ENCODE measurements around the gene GLP2R. TPM values are rescaled to one million over a fixed set of nuclear protein-coding genes. Genes with fewer than 3 reads are reported as not detected.

GLP2R gene
- total and polyA plus RNA-seq, 4 experiments from 2014 or later = not detected

DNA sequence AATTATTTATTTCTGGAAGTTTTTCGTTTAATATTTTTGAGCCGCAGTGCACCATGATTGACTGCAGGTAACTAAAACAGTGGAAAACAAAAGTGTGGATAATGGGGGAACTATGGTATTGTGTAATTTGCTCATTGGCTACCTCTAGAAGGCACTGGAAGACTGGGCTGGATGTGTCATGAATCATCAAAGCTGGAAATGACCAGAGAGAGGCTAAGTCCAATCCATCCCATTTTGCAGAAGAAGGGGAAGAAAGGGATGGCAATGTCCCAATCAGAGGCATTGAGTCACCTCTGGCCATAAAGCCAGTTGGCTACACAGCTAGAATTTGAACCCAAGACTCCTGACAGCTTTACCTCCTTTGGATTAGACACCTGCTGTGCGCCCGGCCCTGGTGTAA, 29.3 kb downstream of the GLP2R start:
- H3K9me3 Mint-ChIP-seq = peaks cover 0 to 19% (median 4%) of the 10 kb centered on the region in 8 donors
- H3K4me1 Mint-ChIP-seq = no peaks in the 10 kb centered on the region
- H3K4me1 ChIP-seq (ENCODE audit: insufficient read depth, low read length) = no peaks in the 10 kb centered on the region
- intact Hi-C loops (cut with micrococcal nuclease) = no loop called here
- ChIA-PET CTCF (ENCODE audit: partially characterized antibody) (no interaction called here), POLR2A (ENCODE audit: partially characterized antibody) (no interaction called here)
- H3K27ac Mint-ChIP-seq = no peak overlapping the region
- H3K27me3 Mint-ChIP-seq = peaks cover 3 to 11% of the 10 kb centered on the region in 2 donors
- H3K36me3 Mint-ChIP-seq = no peaks in the 10 kb centered on the region
- H3K36me3 ChIP-seq (ENCODE audit: insufficient read depth, low read length) = no peaks in the 10 kb centered on the region
- H3K4me3 Mint-ChIP-seq = no peak overlapping the region
- DNase-seq = no peak
- H3K4me3 ChIP-seq (ENCODE audit: low read length in 2 of 2) = no peak overlapping the region
- H3K27ac ChIP-seq (ENCODE audit: low read depth, low read length) = no peak overlapping the region
- H3K27me3 ChIP-seq (ENCODE audit: insufficient read depth, low read length) = no peaks in the 10 kb centered on the region
- H3K9me3 ChIP-seq (ENCODE audit: control insufficient read depth in 1 of 2, low read length in 2 of 2) = no peaks in the 10 kb centered on the region

DNA sequence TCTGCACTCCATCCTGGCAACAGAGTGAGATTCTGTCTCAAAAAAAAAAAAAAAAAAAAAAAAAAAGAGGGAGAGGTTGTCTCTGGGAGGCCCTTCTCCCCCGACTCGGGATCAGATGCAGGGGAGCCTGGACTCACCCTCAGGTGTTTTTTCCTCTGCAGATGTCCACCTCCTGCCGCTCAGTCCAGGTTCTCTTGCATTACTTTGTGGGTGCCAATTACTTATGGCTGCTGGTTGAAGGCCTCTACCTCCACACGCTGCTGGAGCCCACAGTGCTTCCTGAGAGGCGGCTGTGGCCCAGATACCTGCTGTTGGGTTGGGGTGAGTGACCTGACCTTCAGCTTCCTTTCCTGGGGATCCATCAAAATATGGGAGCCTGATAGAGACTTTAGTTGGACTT, 34.1 kb downstream of the GLP2R start:
- H3K36me3 ChIP-seq (ENCODE audit: insufficient read depth, low read length) = no peaks in the 10 kb centered on the region
- intact Hi-C loops (cut with micrococcal nuclease) = no loop called here
- POLR2A ChIA-PET (ENCODE audit: partially characterized antibody) = no interaction called here

DNA sequence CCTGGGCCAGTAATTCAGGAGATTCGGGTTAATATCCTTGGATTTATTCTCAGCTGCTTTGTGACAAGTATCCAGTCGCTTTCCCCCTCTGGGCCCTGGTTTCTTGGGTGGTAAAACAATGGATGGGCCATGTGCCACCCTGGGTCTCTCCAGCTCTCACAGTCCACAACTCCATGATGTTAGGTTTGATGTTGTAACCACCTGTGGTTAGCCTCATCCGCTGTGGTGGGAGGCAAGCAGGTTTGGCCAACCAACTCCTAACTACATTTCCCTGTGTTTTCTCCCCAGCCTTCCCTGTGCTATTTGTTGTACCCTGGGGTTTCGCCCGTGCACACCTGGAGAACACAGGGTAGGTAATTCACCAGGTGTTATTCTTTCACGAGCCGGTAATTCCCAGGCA, 35.1 kb downstream of the GLP2R start:
- Histone ChIP-seq H3K4me3 (ENCODE audit: low read length in 2 of 2) (no peak overlapping the region), H3K36me3 (ENCODE audit: insufficient read depth, low read length) (no peaks in the 10 kb centered on the region), H3K27me3 (ENCODE audit: insufficient read depth, low read length) (no peaks in the 10 kb centered on the region), H3K4me1 (ENCODE audit: insufficient read depth, low read length) (no peaks in the 10 kb centered on the region), H3K9me3 (ENCODE audit: control insufficient read depth in 1 of 2, low read length in 2 of 2) (no peaks in the 10 kb centered on the region), H3K27ac (ENCODE audit: low read depth, low read length) (no peak overlapping the region)
- no peak for DNase-seq
- no peak overlapping the region for H3K27ac Mint-ChIP-seq
- ChIA-PET POLR2A (ENCODE audit: partially characterized antibody) (no interaction called here), CTCF (ENCODE audit: partially characterized antibody) (no interaction called here)
- H3K36me3 Mint-ChIP-seq = no peaks in the 10 kb centered on the region
- peaks cover 0 to 8% of the 10 kb centered on the region in 2 donors for H3K27me3 Mint-ChIP-seq
- peaks cover 2 to 35% (median 18%) of the 10 kb centered on the region in 8 donors for H3K9me3 Mint-ChIP-seq
- no peak overlapping the region for H3K4me3 Mint-ChIP-seq
- H3K4me1 Mint-ChIP-seq = no peaks in the 10 kb centered on the region
- intact Hi-C loops (cut with micrococcal nuclease) = no loop called here

More for the DNA sequence above, 34.1 kb downstream of the GLP2R start:
- H3K9me3 ChIP-seq (ENCODE audit: control insufficient read depth in 1 of 2, low read length in 2 of 2) = no peaks in the 10 kb centered on the region
- no peaks in the 10 kb centered on the region for H3K36me3 Mint-ChIP-seq
- no peak overlapping the region for H3K27ac Mint-ChIP-seq
- peaks cover 2 to 31% (median 16%) of the 10 kb centered on the region in 8 donors for H3K9me3 Mint-ChIP-seq
- H3K4me3 Mint-ChIP-seq = peak overlapping the region in 1 of 8 donors; percentile 24
- no peak for DNase-seq
- CTCF ChIA-PET (ENCODE audit: partially characterized antibody) = interaction anchor here (0.9 kb wide), 1 partner anchor 10 kb away, joined by 4 read pairs; no protein-coding TSS in a partner anchor
- peaks cover 3 to 6% of the 10 kb centered on the region in 2 donors for H3K27me3 Mint-ChIP-seq
- H3K27me3 ChIP-seq (ENCODE audit: insufficient read depth, low read length) = no peaks in the 10 kb centered on the region
- no peak overlapping the region for H3K27ac ChIP-seq (ENCODE audit: low read depth, low read length)
- no peaks in the 10 kb centered on the region for H3K4me1 Mint-ChIP-seq
- H3K4me1 ChIP-seq (ENCODE audit: insufficient read depth, low read length) = no peaks in the 10 kb centered on the region
- no peak overlapping the region for H3K4me3 ChIP-seq (ENCODE audit: low read length in 2 of 2)

DNA sequence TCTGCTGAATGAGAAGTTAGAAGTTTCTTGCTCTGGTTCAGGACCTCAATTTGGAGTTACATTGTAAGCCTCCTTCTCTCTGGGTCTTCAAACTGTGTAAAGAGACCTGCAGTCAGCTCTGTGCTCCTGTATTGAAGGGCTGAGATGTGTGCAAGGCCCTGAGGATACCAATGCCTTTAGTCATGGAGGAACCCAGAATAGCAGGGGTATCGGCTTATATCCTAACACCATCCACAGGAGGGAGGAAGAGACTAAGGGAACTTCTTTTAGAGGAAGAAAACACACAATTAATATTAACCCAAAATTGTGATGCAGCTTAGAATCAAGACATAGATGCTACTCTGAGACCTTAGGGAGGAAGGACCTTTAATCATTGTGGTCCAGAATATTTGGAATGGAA, 36.5 kb downstream of the GLP2R start:
- H3K9me3 ChIP-seq (ENCODE audit: control insufficient read depth in 1 of 2, low read length in 2 of 2) = no peaks in the 10 kb centered on the region
- POLR2A ChIA-PET (ENCODE audit: partially characterized antibody) = no interaction called here
- no peaks in the 10 kb centered on the region for H3K4me1 ChIP-seq (ENCODE audit: insufficient read depth, low read length)
- no peak overlapping the region for H3K4me3 Mint-ChIP-seq
- H3K36me3 ChIP-seq (ENCODE audit: insufficient read depth, low read length) = no peaks in the 10 kb centered on the region
- no peaks in the 10 kb centered on the region for H3K4me1 Mint-ChIP-seq
- H3K9me3 Mint-ChIP-seq = peaks cover 2 to 35% (median 16%) of the 10 kb centered on the region in 8 donors
- H3K27ac Mint-ChIP-seq = no peak overlapping the region
- no peak for DNase-seq
- intact Hi-C loops (cut with micrococcal nuclease) = no loop called here
- no peak overlapping the region for H3K27ac ChIP-seq (ENCODE audit: low read depth, low read length)
- CTCF ChIA-PET (ENCODE audit: partially characterized antibody) = no interaction called here
- no peak overlapping the region for H3K4me3 ChIP-seq (ENCODE audit: low read length in 2 of 2)
- no peaks in the 10 kb centered on the region for H3K27me3 ChIP-seq (ENCODE audit: insufficient read depth, low read length)
- H3K36me3 Mint-ChIP-seq = no peaks in the 10 kb centered on the region
- peaks cover 0 to 7% of the 10 kb centered on the region in 2 donors for H3K27me3 Mint-ChIP-seq

DNA sequence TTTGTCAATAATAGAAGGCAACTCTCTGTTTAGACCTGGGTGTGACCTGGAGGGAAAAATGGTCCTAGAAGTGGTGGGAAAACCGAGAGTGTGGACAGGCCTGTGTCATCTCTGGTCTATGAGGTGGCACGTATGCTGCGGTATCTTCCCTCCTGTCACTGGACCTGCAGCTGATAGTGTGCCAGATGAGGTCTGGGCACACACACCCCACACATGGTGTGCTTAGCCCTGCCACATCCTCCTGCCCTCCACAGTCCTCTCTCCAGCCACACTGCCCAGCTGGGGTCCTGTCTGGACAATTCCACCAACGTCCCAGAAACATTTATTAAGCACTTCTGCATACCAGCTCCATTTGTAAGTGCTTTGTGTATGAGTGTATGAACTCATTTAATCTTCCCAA, 37.2 kb downstream of the GLP2R start:
- no peak overlapping the region for H3K27ac Mint-ChIP-seq
- no peaks in the 10 kb centered on the region for H3K9me3 ChIP-seq (ENCODE audit: control insufficient read depth in 1 of 2, low read length in 2 of 2)
- no peak overlapping the region for H3K27ac ChIP-seq (ENCODE audit: low read depth, low read length)
- H3K27me3 ChIP-seq (ENCODE audit: insufficient read depth, low read length) = no peaks in the 10 kb centered on the region
- DNase-seq = no peak
- POLR2A ChIA-PET (ENCODE audit: partially characterized antibody) = no interaction called here
- no peaks in the 10 kb centered on the region for H3K4me1 Mint-ChIP-seq
- CTCF ChIA-PET (ENCODE audit: partially characterized antibody) = no interaction called here
- H3K36me3 Mint-ChIP-seq = no peaks in the 10 kb centered on the region
- intact Hi-C loops (cut with micrococcal nuclease) = no loop called here
- H3K4me3 Mint-ChIP-seq = no peak overlapping the region
- no peaks in the 10 kb centered on the region for H3K36me3 ChIP-seq (ENCODE audit: insufficient read depth, low read length)
- peaks cover 2 to 28% (median 16%) of the 10 kb centered on the region in 8 donors for H3K9me3 Mint-ChIP-seq
- no peak overlapping the region for H3K4me3 ChIP-seq (ENCODE audit: low read length in 2 of 2)
- no peaks in the 10 kb centered on the region for H3K4me1 ChIP-seq (ENCODE audit: insufficient read depth, low read length)
- peaks cover 0 to 7% of the 10 kb centered on the region in 2 donors for H3K27me3 Mint-ChIP-seq

DNA sequence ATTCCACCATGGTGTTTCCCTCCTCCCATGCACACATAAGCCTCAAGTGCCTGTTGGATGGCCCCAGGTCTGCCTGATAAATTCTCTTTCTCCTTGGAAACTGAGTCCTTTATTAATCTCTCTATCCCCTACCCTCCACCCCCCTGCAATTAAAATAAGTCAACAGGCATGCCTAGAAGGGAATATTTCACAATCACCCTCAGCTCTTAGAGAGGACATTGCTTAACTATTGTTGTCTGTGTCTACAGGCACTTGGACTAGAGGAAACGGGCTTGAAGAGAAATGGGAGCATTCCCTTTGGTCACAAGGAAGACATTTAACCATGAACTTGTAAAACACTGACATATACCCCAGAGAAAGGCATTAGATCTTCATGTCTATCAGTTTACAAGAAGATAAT, 39.9 kb downstream of the GLP2R start:
- peaks cover 0 to 22% (median 9%) of the 10 kb centered on the region in 8 donors for H3K9me3 Mint-ChIP-seq
- ChIA-PET POLR2A (ENCODE audit: partially characterized antibody) (no interaction called here), CTCF (ENCODE audit: partially characterized antibody) (no interaction called here)

DNA sequence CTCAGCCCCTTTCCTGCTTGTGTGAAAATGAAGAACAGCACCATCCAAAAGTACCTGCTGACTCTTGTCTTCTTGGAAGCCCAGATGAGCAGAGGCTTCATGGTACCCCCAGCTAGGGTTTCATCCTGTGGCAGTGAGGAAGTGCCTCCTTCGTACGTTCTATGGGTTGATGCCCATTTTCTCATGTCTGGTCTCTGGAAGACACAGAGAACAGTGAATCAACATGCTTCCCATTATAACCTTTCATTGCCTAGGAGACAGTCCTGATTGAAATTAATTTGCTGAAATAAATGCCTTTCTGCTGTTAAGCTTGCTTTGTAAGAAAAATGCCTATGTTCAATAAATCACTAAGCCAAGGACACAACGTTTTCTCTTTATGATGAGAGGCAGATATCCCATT, 42.8 kb downstream of the GLP2R start:
- CTCF ChIA-PET (ENCODE audit: partially characterized antibody) = no interaction called here
- Mint-ChIP-seq H3K4me3 (no peak overlapping the region), H3K27me3 (peaks cover 0 to 3% of the 10 kb centered on the region in 2 donors), H3K9me3 (peaks cover 0 to 7% (median under 1%) of the 10 kb centered on the region in 8 donors), H3K36me3 (no peaks in the 10 kb centered on the region), H3K27ac (no peak overlapping the region), H3K4me1 (no peaks in the 10 kb centered on the region)
- Histone ChIP-seq H3K27me3 (ENCODE audit: insufficient read depth, low read length) (no peaks in the 10 kb centered on the region), H3K4me1 (ENCODE audit: insufficient read depth, low read length) (no peaks in the 10 kb centered on the region), H3K27ac (ENCODE audit: low read depth, low read length) (no peak overlapping the region), H3K9me3 (ENCODE audit: control insufficient read depth in 1 of 2, low read length in 2 of 2) (no peaks in the 10 kb centered on the region), H3K4me3 (ENCODE audit: low read length in 2 of 2) (no peak overlapping the region), H3K36me3 (ENCODE audit: insufficient read depth, low read length) (no peaks in the 10 kb centered on the region)
- DNase-seq = no peak
- intact Hi-C loops (cut with micrococcal nuclease) = no loop called here
- POLR2A ChIA-PET (ENCODE audit: partially characterized antibody) = no interaction called here

More for the DNA sequence above, 39.9 kb downstream of the GLP2R start:
- Histone ChIP-seq H3K4me3 (ENCODE audit: low read length in 2 of 2) (no peak overlapping the region), H3K27me3 (ENCODE audit: insufficient read depth, low read length) (no peaks in the 10 kb centered on the region), H3K36me3 (ENCODE audit: insufficient read depth, low read length) (no peaks in the 10 kb centered on the region), H3K27ac (ENCODE audit: low read depth, low read length) (no peak overlapping the region), H3K9me3 (ENCODE audit: control insufficient read depth in 1 of 2, low read length in 2 of 2) (no peaks in the 10 kb centered on the region), H3K4me1 (ENCODE audit: insufficient read depth, low read length) (no peaks in the 10 kb centered on the region)
- no peak overlapping the region for H3K4me3 Mint-ChIP-seq
- H3K4me1 Mint-ChIP-seq = no peaks in the 10 kb centered on the region
- peaks cover 0 to 3% of the 10 kb centered on the region in 2 donors for H3K27me3 Mint-ChIP-seq
- H3K36me3 Mint-ChIP-seq = no peaks in the 10 kb centered on the region
- intact Hi-C loops (cut with micrococcal nuclease) = no loop called here
- DNase-seq = no peak
- H3K27ac Mint-ChIP-seq = no peak overlapping the region

DNA sequence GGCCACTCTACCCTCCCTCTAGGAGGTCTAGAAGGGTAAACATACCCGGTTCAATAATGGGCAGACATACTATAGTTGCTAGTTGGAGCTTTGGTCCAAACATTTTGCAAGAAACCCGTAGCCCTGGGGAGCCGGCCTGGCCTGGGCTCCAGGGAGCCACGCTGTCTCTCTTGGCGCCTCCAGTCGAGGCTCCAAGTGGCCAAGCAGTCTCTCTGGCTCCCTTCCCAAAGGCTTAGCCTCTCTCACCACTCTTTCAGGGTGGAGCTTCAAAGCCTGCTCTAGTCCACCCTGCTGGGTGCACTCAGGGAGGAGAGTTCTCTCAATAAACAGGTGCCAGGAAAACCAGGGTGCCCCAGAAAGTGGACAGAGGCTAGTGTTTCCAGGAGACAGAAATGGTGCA, 47.1 kb downstream of the GLP2R start:
- H3K36me3 ChIP-seq (ENCODE audit: insufficient read depth, low read length) = no peaks in the 10 kb centered on the region
- no peak for DNase-seq
- ChIA-PET CTCF (ENCODE audit: partially characterized antibody) (no interaction called here), POLR2A (ENCODE audit: partially characterized antibody) (no interaction called here)
- H3K4me3 ChIP-seq (ENCODE audit: low read length in 2 of 2) = no peak overlapping the region
- no peaks in the 10 kb centered on the region for H3K4me1 ChIP-seq (ENCODE audit: insufficient read depth, low read length)
- no peaks in the 10 kb centered on the region for H3K36me3 Mint-ChIP-seq
- H3K27ac ChIP-seq (ENCODE audit: low read depth, low read length) = no peak overlapping the region
- no peak overlapping the region for H3K27ac Mint-ChIP-seq
- no peaks in the 10 kb centered on the region for H3K4me1 Mint-ChIP-seq
- no peak overlapping the region for H3K4me3 Mint-ChIP-seq
- H3K27me3 ChIP-seq (ENCODE audit: insufficient read depth, low read length) = no peaks in the 10 kb centered on the region
- no peaks in the 10 kb centered on the region for H3K9me3 ChIP-seq (ENCODE audit: control insufficient read depth in 1 of 2, low read length in 2 of 2)
- H3K9me3 Mint-ChIP-seq = no peaks in the 10 kb centered on the region
- peaks cover 0 to 6% of the 10 kb centered on the region in 2 donors for H3K27me3 Mint-ChIP-seq
- intact Hi-C loops (cut with micrococcal nuclease) = no loop called here

All from CD4-positive, alpha-beta memory T cell (primary cell).